Upper lobe of left lung (tissue), 6 donors: ENCODE results near the gene PCDHGC5. TPM values are rescaled to one million over a fixed set of nuclear protein-coding genes. Genes with fewer than 3 reads are reported as not detected.

ENCODE experiments used
- ATAC-seq, 2 donors: fragments of 200-7000 bp; cut with Tn5 transposase; one replicate each; pipeline ENCODE4 v1.9.1; 2022; ENCODE audit warnings: mild to moderate bottlenecking in 2 of 2, moderate library complexity in 2 of 2; ENCODE audit not compliant: low FRiP score in 2 of 2
- DNase-seq, 2 donors: peaks; one replicate each; pipeline ENCODE4 v3.0.0-alpha.2; 2019 to 2020
- H3K27ac ChIP-seq, 4 donors: fragments of 200-600 bp; sonication (generic); one replicate each; pipeline ENCODE4 v1.5.1; 2016 to 2019
- H3K27me3 ChIP-seq, 4 donors: fragments of 200-600 bp; sonication (generic); one replicate each; pipeline ENCODE4 v1.5.1; 2017 to 2019
- H3K36me3 ChIP-seq, 4 donors: fragments of 200-600 bp; sonication (generic); one replicate each; pipeline ENCODE4 v1.5.1; 2016 to 2019
- H3K4me1 ChIP-seq, 4 donors: fragments of 200-600 bp; sonication (generic); one replicate each; pipeline ENCODE4 v1.5.1; 2018 to 2019
- H3K4me3 ChIP-seq, 4 donors: fragments of 200-600 bp; sonication (generic); one replicate each; pipeline ENCODE4 v1.5.1; 2017 to 2019; ENCODE audit warnings: mild to moderate bottlenecking in 2 of 4, moderate library complexity in 1 of 4
- H3K9me3 ChIP-seq, 4 donors: fragments of 200-600 bp; sonication (generic); one replicate each; pipeline ENCODE4 v1.5.1; 2018 to 2019
- EP300 ChIP-seq, 4 donors: sonication (generic); formaldehyde crosslinking; IDR thresholded peaks; one replicate each; pipeline ENCODE4 v1.5.1; 2017; ENCODE audit warnings: antibody characterized with exemption in 4 of 4, control low read depth in 2 of 4
- POLR2A ChIP-seq, 4 donors: fragments of 450-650 bp; IDR thresholded peaks; one replicate each; pipeline ENCODE4 v1.5.1; 2016 to 2017; ENCODE audit warnings: antibody characterized with exemption in 4 of 4, mild to moderate bottlenecking in 2 of 4
- POLR2AphosphoS5 ChIP-seq, 2 donors: sonication (generic); formaldehyde crosslinking; IDR thresholded peaks; one replicate each; pipeline ENCODE4 v1.5.1; 2017; ENCODE audit warnings: antibody characterized with exemption in 2 of 2
- WGBS, 2 donors: methylation state at CpG; one replicate each; pipeline ENCODE4 v1.1.5; 2017 to 2018; 5-methylcytosine and 5-hydroxymethylcytosine counted together
- total RNA-seq, 6 donors: library from RNA; depleted of rRNA in 4 of 6; stranded (reverse); fragments of >200 nt in 4 of 6; gene quantifications; one replicate each; pipeline versions ENCODE4 v1.1.0 to v1.2.1, GENCODE V29; 2016 to 2021
- TF ChIP-seq, protein P1 (sequence below), 6 experiments: fragments of 450-650 bp in 4 of 6; fragments of 200-600 bp in 2 of 6; sonication (generic) in 2 of 6; IDR thresholded peaks; one replicate each; pipeline ENCODE4 v1.5.1; 2016 to 2019; ENCODE audit warnings: antibody characterized with exemption in 6 of 6
- donor health status: DM: no; HTN: no; CAD: no; lungs with moderate emphysema.
- donor health status: DM: no; HTN: yes; CAD: no; lungs with severe emphysema.

PCDHGC5 gene
- total RNA-seq, 6 donors from 2014 or later: 0.61 to 11.5 (median 1.4) TPM

DNA sequence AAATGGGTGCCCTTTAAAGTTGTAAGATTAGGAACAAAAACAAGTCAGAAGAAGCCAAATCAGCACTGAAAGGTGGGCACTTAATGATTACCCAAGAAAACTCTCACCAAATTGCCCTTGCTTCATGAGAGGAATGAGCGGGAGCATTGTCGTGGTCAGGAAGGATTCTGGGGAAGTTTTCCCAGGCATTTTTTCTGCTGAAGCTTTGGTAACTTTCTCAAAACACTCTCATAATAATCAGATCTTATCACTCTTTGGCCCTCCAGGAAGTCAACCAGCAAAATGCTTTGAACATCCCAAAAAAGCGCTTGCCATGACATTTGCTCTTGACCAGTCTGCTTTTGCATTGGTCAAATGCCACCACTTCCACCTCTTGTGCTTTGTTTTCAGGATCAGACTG, 23.5 kb upstream of the PCDHGC5 start:
- H3K36me3 ChIP-seq: no peaks in the 10 kb centered on the region
- H3K27ac ChIP-seq: no peak overlapping the region
- ATAC-seq: no peak
- H3K9me3 ChIP-seq: no peaks in the 10 kb centered on the region
- H3K4me3 ChIP-seq: no peak overlapping the region
- DNase-seq: no peak
- no peaks in the 10 kb centered on the region for H3K4me1 ChIP-seq
- TF ChIP-seq EP300 (IDR thresholded peaks at IDR 0.05): no peak
- TF ChIP-seq, protein P1, sequence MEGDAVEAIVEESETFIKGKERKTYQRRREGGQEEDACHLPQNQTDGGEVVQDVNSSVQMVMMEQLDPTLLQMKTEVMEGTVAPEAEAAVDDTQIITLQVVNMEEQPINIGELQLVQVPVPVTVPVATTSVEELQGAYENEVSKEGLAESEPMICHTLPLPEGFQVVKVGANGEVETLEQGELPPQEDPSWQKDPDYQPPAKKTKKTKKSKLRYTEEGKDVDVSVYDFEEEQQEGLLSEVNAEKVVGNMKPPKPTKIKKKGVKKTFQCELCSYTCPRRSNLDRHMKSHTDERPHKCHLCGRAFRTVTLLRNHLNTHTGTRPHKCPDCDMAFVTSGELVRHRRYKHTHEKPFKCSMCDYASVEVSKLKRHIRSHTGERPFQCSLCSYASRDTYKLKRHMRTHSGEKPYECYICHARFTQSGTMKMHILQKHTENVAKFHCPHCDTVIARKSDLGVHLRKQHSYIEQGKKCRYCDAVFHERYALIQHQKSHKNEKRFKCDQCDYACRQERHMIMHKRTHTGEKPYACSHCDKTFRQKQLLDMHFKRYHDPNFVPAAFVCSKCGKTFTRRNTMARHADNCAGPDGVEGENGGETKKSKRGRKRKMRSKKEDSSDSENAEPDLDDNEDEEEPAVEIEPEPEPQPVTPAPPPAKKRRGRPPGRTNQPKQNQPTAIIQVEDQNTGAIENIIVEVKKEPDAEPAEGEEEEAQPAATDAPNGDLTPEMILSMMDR (IDR thresholded peaks at IDR 0.05): no peak
- TF ChIP-seq POLR2AphosphoS5 (IDR thresholded peaks at IDR 0.05): no peak
- no peak for TF ChIP-seq POLR2A (IDR thresholded peaks at IDR 0.05)
- 96 to 99% methylated on average over 3 of the region's 3 CpGs for whole genome bisulfite sequencing, 2 donors
- no peaks in the 10 kb centered on the region for H3K27me3 ChIP-seq

DNA sequence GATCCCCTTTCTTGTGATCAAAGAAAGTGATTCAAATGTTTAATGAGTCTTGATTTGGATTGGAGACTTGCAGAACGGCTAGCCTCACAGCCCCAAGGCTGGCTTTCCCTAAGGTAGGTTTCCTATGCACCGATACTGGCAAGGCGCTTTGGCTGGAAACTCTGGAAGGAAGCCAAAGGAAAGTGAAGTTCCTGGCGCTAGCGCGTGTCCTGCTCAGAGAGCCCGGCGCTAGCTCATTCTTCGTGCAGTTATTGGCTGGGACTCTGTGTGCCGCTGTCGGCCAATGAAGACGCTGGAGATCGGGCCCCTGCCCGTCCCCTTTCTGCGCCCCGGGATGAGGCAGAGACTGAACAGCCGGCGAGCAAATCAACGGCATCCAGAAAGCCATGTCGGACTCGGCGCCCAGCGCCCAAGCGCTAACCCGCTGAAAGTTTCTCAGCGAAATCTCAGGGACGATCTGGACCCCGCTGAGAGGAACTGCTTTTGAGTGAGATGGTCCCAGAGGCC, 13.2 kb upstream of the PCDHGC5 start, which contains the start of gene PCDHGC3:
TSS of gene PCDHGC3 (plus strand) at position 342 of the 507 bp plus-strand sequence. CDS start at position 493, 151 bp downstream.
- peaks cover 21 to 42% (median 31%) of the 10 kb centered on the region in 4 donors for H3K4me1 ChIP-seq
- H3K9me3 ChIP-seq: no peaks in the 10 kb centered on the region
- DNase-seq (peak; percentile 89 to 93), ATAC-seq (peak; percentile 96 to 98)
- TF ChIP-seq EP300 (IDR thresholded peaks at IDR 0.05) (no peak), POLR2AphosphoS5 (IDR thresholded peaks at IDR 0.05) (peak; percentile 58 to 71), POLR2A (IDR thresholded peaks at IDR 0.05) (peak in 2 of 4 donors; percentile 42 to 50)
- TF ChIP-seq, protein P1 (IDR thresholded peaks at IDR 0.05): peak in 4 of 6 experiments; percentile 35 to 67 (median 44)
- H3K27me3 ChIP-seq: no peaks in the 10 kb centered on the region
- WGBS, 2 donors: 0 to 1% methylated on average over 3 to 28 of the region's 28 CpGs
- H3K36me3 ChIP-seq: no peaks in the 10 kb centered on the region
- H3K27ac ChIP-seq: peak within 1 kb of the TSS; percentile 82 to 88 (median 84)
- peak within 1 kb of the TSS; percentile 49 to 70 (median 58) for H3K4me3 ChIP-seq

DNA sequence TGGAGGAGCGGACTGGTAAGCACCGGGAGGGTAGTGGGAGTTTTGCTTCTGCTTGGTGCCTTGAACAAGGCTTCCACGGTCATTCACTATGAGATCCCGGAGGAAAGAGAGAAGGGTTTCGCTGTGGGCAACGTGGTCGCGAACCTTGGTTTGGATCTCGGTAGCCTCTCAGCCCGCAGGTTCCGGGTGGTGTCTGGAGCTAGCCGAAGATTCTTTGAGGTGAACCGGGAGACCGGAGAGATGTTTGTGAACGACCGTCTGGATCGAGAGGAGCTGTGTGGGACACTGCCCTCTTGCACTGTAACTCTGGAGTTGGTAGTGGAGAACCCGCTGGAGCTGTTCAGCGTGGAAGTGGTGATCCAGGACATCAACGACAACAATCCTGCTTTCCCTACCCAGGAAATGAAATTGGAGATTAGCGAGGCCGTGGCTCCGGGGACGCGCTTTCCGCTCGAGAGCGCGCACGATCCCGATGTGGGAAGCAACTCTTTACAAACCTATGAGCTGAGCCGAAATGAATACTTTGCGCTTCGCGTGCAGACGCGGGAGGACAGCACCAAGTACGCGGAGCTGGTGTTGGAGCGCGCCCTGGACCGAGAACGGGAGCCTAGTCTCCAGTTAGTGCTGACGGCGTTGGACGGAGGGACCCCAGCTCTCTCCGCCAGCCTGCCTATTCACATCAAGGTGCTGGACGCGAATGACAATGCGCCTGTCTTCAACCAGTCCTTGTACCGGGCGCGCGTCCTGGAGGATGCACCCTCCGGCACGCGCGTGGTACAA, 12.6 kb upstream of the PCDHGC5 start:
- ATAC-seq (peak; percentile 67 to 68), DNase-seq (peak; percentile 49 to 90)
- Histone ChIP-seq H3K9me3 (no peaks in the 10 kb centered on the region), H3K4me3 (peak overlapping the region; percentile 49 to 70 (median 58)), H3K27ac (peak overlapping the region; percentile 82 to 88 (median 84)), H3K27me3 (no peaks in the 10 kb centered on the region), H3K36me3 (peaks cover 0 to 5% (median 0%) of the 10 kb centered on the region in 4 donors), H3K4me1 (peaks cover 21 to 49% (median 34%) of the 10 kb centered on the region in 4 donors)
- TF ChIP-seq, protein P1 (IDR thresholded peaks at IDR 0.05): no peak
- TF ChIP-seq POLR2AphosphoS5 (IDR thresholded peaks at IDR 0.05): peak; percentile 33 to 39
- peak in 1 of 4 donors; percentile 5 for TF ChIP-seq POLR2A (IDR thresholded peaks at IDR 0.05)
- no peak for TF ChIP-seq EP300 (IDR thresholded peaks at IDR 0.05)
- 1 to 2% methylated on average over 24 to 36 of the region's 58 CpGs for WGBS, 2 donors

DNA sequence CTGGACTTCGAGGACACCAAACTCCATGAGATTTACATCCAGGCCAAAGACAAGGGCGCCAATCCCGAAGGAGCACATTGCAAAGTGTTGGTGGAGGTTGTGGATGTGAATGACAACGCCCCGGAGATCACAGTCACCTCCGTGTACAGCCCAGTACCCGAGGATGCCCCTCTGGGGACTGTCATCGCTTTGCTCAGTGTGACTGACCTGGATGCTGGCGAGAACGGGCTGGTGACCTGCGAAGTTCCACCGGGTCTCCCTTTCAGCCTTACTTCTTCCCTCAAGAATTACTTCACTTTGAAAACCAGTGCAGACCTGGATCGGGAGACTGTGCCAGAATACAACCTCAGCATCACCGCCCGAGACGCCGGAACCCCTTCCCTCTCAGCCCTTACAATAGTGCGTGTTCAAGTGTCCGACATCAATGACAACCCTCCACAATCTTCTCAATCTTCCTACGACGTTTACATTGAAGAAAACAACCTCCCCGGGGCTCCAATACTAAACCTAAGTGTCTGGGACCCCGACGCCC, 11.8 kb upstream of the PCDHGC5 start:
- H3K27me3 ChIP-seq: no peaks in the 10 kb centered on the region
- peak overlapping the region; percentile 82 to 88 (median 84) for H3K27ac ChIP-seq
- 31 to 33% methylated on average over 18 to 24 of the region's 24 CpGs for WGBS, 2 donors
- H3K36me3 ChIP-seq: peaks cover 0 to 5% (median 0%) of the 10 kb centered on the region in 4 donors
- ATAC-seq (no peak), DNase-seq (no peak)
- H3K9me3 ChIP-seq: no peaks in the 10 kb centered on the region
- H3K4me3 ChIP-seq: peak overlapping the region; percentile 49 to 70 (median 58)
- H3K4me1 ChIP-seq: peaks cover 21 to 52% (median 34%) of the 10 kb centered on the region in 4 donors
- TF ChIP-seq POLR2A (IDR thresholded peaks at IDR 0.05): no peak
- TF ChIP-seq POLR2AphosphoS5 (IDR thresholded peaks at IDR 0.05): no peak
- TF ChIP-seq, protein P1 (IDR thresholded peaks at IDR 0.05): no peak
- no peak for TF ChIP-seq EP300 (IDR thresholded peaks at IDR 0.05)
